NCI-H524 (cell line): ENCODE measurements around the gene LAMP1.
"Not testable (repeated sequence)": the region's sequence is repeated elsewhere in the genome, so short reads cannot be mapped to it uniquely, and the experiment has no call there.

ENCODE experiments used
- DNase-seq, 2 experiments: peaks; one replicate each; lab custom pipeline; 2025; lab: John Stamatoyannopoulos, UW

LAMP1 gene

DNA sequence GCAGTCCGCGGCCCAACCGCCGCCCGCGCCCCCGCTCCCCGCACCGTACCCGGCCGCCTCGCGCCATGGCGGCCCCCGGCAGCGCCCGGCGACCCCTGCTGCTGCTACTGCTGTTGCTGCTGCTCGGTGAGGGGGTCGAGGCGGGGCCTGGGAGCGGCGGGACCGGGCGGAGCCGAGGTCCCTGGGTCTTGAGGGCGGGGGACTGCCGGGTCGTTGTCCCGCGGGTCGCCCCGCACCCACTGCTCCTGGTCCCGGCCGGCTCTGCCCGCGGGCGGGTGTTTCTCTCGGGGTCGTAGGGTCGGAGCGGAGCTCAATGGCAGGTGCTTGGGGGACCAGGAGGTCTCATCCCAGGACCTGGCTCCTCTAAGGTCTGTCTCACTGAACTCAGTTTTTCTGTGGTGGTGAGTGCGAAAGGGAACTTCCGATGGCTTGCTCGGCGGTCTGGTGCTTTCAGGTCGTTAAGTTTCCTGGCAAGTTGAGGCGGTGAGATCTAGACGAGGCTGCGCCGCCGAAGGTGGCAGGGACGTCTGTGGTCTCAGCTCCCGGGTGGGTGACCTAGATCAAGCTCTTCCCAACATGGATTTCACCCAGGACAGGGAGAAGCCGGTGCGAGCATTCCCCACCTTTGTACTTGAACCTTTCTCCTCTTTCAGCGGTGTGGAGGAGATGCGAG, 467 bp downstream of the LAMP1 start:
- no peak for DNase-seq

DNA sequence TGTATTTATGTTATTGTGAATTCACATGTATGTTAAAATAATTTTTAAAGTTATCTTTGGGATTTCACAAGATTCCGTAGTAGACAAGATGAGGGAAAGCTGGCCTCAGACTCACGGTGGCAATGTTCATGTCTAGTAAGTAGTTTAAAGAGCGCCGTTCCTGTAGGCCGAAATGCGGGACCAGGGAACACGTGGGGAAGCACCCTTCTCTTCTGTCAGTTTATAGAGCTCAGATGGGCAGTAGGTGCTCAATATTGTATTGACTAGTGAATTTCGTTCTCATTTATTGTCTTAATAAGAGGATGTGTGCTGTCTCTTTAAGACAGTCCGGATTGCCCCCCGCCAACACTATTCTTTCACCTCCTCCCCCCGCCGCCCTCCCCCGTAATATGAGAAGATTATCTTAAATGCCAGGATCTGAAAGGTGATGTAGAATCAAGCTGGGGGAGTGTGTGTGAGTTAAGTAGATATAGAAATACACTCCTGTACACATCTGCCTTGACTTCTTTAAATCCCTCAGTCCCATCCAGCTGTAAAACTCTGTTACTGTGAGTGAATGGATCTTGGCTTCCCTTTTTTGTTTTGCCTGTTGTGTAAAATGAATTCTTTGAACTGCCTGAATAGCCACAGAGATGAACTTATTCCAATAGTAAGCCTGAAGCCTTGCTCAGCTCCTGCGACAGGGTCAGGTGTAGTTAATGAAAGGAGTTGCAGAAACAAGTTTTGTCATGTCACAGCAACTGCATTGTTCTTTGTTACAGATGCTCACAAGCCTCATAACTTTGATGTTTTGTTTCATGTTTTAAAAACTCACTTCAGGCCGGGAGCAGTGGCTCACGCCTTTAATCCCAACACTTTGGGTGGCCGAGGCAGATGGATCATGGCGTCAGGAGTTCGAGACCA, 1.3 kb downstream of the LAMP1 start:
- no peak for DNase-seq

DNA sequence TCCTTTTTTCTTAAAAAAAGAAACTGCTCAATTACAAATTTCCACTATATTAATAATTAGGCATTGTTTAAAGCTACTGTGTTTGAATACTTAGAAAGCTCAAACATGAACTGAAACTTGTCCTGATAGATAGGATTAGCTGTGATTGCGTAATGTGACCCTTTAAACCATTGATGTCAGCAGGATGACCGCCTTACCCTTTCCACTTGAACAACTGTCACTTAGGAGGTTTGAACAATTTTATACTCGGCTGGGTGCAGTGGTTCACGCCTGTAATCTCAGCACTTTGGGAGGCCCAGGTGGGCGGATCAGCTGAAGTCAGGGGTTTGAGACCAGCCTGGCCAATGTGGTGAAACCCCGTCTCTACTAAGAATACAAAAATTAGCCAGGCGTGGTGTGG, 2.9 kb downstream of the LAMP1 start:
- no peak for DNase-seq

DNA sequence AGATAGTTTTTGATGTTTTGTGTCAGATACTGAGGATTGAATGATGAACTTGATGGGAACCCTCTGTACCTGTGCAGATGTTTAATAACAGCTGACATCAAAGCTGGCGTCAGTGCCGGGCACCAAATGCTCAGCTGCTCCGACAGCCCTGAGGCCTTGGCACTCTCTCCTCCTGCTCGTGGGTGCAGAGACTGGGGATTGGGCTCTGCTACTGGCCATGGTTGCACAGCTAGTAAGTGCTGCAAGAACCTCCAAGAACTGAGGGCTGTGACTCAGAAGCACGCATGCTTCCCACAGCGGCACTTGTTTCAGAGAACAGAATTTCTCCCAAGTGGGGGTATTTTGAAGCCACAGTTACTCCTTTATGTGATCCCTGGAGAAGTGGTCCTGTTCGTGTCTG, 5.9 kb downstream of the LAMP1 start:
- no peak for DNase-seq

DNA sequence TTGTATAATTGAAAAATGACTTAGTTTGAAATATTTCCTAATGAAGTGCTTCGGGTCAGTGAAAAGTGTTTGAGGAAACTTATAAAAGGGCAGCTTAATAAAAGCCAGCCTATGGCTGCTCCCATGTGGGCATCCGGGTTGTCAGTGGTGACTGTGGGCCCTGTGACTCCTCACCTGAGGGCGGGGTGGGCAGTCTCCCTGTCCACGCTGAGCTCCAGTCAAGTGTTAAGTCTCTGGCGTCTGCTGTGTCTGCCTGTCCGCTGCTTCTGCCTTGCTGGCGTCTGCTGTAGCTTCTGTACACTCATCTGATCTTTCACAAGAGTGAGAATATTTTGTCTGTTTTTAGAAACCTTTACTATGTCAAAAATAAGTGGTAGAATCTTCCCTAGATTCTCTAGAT, 7.1 kb downstream of the LAMP1 start:
- no peak for DNase-seq

DNA sequence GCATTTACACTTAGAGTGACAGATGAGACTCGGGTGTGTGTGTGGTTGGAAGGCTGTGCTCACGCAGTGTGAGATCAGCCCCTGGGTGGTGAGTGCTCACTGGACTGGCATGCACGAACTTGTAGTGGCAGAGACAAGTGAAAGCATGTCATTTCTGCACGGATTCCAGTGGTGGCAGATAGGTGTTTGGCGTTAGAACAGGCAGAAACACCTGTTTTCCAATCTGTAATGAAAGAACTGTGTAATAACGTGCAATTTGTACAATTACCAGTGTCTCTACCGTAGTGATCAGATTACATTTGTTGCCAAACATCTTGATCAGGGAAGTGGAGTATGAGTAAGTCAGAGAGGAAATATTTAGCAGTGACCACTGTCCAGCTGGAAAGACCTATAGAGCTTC, 8.2 kb downstream of the LAMP1 start:
- no peak for DNase-seq

DNA sequence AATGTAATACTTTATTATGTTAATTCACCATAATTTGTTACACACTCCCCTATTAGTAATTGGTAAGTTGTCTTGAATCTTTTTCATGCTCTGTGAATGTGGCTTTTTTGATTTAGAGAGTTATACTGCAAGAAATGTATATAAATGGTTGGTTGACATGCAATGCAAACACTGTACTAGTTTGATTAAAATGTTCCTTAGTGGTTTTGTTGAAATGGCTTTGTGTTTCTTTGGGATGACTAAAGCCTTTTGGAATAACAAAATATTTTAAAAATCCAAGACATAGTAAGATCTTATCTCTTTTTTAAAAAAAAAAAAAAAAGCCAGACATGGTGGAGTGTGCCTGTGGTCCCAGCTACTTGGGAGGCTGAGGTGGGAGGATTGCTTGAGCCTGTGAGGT, 10.5 kb downstream of the LAMP1 start:
- DNase-seq = no peak

DNA sequence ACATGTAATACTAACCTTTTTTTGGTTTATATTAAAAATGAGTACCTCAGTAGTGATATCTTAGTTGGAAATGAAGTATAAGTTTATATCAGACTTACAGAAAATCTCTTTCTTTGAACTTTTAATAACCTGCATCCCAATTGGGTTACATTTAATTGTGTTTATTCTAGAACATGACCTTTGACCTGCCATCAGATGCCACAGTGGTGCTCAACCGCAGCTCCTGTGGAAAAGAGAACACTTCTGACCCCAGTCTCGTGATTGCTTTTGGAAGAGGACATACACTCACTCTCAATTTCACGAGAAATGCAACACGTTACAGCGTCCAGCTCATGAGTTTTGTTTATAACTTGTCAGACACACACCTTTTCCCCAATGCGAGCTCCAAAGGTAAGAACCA, 12.4 kb downstream of the LAMP1 start:
- DNase-seq = no peak

DNA sequence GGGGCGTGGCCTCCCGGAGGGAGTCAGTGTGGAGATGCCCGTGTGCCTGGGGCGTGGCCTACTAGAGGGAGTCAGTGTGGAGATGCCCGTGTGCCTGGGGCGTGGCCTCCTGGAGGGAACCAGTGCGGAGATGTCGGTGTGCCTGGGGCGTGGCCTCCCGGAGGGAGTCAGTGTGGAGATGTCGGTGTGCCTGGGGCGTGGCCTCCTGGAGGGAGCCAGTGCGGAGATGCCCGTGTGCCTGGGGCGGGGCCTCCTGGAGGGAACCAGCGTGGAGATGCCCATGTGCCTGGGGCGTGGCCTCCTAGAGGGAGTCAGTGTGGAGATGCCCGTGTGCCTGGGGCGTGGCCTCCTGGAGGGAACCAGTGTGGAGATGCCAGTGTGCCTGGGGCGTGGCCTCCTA, 17.1 kb downstream of the LAMP1 start:
- not testable (repeated sequence) for DNase-seq

DNA sequence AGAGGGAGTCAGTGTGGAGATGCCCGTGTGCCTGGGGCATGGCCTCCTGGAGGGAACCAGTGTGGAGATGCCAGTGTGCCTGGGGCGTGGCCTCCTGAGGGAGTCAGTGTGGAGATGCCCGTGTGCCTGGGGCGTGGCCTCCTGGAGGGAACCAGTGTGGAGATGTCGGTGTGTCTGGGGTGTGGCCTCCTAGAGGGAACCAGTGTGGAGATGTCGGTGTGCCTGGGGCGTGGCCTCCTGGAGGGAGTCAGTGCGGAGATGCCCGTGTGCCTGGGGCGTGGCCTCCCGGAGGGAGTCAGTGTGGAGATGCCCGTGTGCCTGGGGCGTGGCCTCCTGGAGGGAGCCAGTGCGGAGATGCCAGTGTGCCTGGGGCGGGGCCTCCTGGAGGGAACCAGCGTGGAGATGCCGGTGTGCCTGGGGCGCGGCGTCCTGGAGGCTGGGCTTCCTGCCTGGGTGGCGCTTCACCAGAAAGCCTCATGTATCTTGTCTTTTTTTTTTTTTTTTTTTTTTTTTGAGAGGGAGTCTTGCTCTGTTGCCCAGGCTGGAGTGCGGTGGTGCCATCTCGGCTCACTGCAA, 17.9 kb downstream of the LAMP1 start:
- DNase-seq = not testable (repeated sequence)

DNA sequence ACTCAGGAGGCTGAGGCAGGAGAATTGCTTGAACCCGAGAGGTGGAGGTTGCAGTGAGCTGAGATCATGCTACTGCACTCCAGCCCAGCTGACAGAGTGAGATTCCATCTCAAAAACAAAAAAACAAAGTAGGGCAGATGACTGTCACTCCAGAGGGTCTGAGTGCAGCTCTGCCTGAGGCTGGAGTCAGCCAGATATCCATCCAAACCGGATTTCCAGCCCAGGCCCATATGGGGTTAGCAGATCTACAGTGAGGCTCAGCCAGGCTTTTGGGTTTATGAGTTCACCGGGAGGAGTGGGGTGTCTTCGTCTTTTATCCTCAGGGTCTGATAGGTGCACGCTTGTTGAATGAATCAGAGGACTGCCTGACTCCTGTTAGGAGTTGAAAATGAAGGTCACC, 19.0 kb downstream of the LAMP1 start:
- no peak for DNase-seq

DNA sequence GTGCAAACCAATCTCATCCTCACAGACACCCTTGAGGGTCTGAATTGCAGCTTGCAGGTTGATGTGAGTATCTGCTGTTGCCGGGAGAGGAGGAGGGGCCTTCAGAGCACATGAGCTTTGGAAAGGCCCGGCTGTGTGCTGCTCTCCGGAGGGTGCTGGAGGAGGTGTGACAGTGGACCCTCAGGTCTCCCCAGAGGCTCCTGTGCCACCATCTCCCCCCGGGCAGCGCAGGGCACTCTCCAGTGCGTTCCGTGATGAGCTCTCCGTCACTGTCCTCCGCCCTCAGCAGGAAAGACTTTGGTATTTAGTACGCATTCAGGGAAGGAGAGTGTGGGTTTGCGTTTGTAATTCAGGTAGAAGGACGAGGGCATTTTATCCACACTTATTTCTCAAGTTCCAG, 20.0 kb downstream of the LAMP1 start:
- no peak for DNase-seq

DNA sequence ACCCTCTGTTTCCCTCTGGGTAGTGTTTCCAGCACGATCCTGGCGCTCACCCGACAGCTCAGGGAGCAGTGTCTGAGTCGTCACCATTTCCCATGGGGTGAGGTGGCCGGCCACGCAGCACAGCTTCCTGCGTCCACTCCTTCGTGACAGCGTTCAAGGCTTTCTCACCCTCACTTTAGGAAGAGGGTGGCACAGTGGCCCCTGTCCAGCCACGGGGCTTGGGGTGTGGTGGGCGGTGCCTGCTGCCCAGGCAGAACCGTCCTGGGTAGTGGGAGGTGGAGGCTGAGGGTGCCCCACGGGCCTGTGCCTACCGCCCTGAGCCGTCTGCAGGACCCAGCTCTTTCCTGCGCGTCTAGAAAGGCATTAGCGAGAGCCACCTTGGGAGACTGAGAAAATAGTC, 21.9 kb downstream of the LAMP1 start:
- DNase-seq = no peak

DNA sequence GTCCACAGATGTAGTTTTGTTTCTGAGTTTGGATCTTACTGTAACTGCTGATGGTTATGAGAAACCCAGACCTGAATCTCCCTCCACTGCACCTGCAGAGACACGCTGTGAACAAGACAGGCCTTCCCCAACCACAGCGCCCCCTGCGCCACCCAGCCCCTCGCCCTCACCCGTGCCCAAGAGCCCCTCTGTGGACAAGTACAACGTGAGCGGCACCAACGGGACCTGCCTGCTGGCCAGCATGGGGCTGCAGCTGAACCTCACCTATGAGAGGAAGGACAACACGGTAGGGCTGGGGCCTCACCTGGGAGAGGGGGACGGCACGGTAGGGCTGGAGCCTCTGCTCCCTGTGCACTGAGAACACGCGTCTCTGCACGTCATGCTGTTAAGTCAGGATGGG, 22.3 kb downstream of the LAMP1 start:
- no peak for DNase-seq

DNA sequence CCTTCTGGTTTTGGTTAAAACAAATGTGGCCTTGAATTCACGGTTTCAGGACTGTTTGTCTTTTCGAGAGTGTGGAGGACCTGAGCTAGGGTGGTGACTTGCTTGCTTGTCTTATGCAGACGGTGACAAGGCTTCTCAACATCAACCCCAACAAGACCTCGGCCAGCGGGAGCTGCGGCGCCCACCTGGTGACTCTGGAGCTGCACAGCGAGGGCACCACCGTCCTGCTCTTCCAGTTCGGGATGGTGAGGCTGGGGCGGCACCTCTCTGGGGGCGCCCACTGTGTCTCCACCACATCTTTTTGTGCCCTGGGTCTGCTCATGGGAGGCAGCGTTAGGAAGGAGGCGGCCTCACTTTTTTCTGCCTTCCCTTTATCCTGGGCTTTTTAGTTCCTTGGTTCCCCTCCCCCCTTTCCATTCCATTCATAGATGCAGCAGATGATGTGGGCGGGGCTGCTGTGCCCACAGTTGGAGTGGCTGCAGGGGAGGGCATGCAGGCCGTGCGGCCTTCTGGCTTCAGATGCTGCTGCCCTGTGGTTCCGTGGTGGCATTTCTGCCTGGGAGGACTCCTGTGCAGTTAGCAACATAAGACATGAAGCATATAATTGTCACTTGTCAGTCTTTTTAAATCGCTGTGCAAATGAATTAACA, 23.3 kb downstream of the LAMP1 start:
- DNase-seq = peak in 1 of 2 experiments; percentile 22

DNA sequence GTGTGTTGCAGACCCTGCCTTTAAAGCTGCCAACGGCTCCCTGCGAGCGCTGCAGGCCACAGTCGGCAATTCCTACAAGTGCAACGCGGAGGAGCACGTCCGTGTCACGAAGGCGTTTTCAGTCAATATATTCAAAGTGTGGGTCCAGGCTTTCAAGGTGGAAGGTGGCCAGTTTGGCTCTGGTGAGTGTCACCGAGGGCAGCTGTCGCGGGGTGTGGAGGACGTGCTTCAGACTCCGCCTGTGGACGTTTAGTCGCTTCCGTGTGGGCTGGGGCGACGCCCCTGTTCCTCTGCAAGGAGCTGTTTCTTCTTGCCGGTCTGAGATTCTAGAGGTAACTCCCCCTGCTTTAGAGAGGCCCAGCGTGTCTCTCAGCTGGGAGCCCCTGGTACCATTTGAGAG, 24.5 kb downstream of the LAMP1 start:
- no peak for DNase-seq

DNA sequence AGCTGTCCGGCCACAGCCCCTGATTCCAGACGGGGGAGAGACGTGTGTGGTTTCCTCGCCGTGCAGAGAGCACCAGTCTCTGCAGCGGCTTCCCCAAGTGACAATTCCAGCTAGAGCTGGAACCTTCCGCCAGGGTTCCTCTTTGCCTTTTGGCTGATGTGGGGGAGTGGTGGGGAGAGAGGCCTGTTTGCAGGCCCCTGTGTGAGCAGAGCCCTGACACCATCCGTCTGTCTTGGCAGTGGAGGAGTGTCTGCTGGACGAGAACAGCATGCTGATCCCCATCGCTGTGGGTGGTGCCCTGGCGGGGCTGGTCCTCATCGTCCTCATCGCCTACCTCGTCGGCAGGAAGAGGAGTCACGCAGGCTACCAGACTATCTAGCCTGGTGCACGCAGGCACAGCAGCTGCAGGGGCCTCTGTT, 25.0 kb downstream of the LAMP1 start:
- DNase-seq = no peak

DNA sequence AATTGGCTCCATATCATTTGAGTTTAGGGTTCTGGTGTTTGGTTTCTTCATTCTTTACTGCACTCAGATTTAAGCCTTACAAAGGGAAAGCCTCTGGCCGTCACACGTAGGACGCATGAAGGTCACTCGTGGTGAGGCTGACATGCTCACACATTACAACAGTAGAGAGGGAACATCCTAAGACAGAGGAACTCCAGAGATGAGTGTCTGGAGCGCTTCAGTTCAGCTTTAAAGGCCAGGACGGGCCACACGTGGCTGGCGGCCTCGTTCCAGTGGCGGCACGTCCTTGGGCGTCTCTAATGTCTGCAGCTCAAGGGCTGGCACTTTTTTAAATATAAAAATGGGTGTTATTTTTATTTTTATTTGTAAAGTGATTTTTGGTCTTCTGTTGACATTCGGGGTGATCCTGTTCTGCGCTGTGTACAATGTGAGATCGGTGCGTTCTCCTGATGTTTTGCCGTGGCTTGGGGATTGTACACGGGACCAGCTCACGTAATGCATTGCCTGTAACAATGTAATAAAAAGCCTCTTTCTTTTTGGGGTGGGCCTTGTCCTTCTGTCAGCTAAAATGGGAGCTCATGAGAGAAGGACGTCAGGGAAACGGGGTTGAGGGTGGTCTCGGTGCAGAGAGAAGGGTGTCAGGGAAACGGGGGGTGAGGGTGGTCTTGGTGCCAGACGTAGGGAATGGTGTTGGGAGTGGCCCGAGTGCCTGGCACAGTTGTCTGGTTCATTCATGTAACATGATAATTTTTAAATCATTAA, 26.0 kb downstream of the LAMP1 start:
- no peak for DNase-seq

DNA sequence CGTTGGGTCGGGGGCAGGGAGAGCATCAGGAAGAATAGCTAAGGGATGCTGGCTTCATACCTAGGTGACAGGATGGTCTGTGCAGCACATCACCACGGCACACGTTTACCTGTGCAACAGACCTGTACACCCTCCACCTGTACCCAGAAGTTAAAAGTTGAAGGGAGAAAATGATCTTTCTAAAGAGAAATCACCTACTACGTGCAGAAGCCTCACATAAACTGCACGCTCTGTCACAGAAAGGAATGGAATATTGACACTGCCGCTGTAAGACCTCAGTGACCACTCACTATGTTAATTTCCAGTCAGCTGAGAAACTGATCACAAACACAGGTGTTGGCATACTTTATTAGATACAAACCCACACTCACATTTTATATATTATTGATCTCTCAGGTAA, 26.8 kb downstream of the LAMP1 start:
- no peak for DNase-seq

DNA sequence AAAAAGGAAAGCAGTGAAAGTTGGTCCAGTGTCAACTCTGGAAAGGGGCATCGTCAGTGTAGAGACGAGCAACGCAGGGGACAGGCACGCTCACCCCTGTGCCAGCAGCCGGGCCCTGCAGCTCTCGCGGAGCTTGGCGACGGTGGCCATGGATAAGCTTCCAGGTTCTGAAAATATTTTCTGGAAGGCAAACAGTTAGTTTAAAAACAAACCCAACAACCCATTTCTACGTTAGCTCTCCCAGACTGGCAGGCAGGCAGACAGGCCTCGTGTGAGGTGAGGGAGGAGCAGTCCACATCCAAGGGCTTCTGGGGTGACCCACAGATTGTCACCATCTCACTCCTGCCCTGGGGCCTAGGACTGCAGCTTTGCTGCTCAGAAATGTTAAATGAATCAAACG, 27.4 kb downstream of the LAMP1 start:
- no peak for DNase-seq

DNA sequence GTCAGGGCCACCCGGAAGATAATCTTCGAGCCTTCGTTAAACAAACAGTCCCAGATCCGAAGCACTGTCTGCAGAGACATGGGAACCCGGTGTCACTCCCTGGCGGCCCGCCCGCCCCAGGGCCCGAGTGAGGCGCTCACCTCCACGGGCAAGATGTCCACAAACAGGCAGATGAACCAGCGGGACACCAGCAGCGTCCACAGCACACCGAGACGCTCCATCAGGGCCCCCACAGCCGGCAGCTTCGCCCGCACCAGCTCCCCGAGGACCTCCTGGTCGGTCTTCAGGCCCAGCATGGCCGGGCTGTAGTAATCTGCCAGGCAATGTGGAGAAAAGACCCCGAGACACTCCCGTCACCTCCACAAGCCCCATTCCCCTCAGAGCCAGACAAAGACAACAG, 28.7 kb downstream of the LAMP1 start:
- no peak for DNase-seq

DNA sequence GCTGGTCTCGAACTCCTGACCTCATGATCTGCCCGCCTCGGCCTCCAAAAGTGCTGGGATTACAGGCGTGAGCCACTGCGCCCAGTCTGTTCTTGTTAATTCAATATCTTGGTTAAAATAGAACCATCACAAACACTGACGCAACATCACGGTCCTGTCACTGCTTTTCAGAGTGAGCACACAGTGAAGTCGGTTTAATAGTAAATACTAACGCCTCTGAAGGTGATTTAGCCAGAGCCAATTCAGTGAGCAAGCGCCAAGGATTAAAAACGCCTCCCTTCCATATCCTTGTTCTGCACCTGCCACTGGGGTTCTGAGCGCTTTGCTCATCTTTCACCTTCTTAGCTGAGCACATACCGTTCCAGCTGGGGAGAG, 30.3 kb downstream of the LAMP1 start:
- DNase-seq = peak in 1 of 2 experiments; percentile 22
